ENCODE results near the gene TRIM39.

DNA sequence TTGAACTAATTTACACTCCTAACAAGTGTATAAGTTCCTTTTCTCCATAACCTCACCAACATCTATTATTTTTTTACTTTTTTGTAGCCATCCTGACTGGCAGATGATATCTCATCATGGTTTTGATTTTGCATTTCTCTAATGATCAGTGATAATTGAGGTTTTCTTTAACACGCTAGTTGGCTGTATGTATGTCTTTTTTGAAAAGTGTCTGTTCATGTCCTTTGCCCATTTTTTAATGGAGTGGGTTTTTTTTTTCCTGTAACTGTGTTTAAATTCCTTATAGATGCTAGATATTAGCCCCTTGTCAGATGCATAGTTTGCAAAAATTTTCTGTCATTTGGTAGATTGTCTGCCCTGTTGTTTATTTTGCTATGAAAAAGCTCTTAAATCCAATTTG is 39.6 kb upstream of the TRIM39 start:
- TF ChIP-seq POLR2A (IDR thresholded peaks at IDR 0.05), result no peak
- TF ChIP-seq, protein P1, sequence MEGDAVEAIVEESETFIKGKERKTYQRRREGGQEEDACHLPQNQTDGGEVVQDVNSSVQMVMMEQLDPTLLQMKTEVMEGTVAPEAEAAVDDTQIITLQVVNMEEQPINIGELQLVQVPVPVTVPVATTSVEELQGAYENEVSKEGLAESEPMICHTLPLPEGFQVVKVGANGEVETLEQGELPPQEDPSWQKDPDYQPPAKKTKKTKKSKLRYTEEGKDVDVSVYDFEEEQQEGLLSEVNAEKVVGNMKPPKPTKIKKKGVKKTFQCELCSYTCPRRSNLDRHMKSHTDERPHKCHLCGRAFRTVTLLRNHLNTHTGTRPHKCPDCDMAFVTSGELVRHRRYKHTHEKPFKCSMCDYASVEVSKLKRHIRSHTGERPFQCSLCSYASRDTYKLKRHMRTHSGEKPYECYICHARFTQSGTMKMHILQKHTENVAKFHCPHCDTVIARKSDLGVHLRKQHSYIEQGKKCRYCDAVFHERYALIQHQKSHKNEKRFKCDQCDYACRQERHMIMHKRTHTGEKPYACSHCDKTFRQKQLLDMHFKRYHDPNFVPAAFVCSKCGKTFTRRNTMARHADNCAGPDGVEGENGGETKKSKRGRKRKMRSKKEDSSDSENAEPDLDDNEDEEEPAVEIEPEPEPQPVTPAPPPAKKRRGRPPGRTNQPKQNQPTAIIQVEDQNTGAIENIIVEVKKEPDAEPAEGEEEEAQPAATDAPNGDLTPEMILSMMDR (IDR thresholded peaks at IDR 0.05), result no peak

Data from heart left ventricle (tissue), 13 donors.